ENCODE results near the gene ANKRD52. TPM values are rescaled to one million over a fixed set of nuclear protein-coding genes. Genes with fewer than 3 reads are reported as not detected.

ANKRD52 gene
- total RNA-seq (2013; cell fraction: nucleolus; rRNA removed): 24.3 and 27.1 TPM in 2 replicates
- 7.9 and 8.1 TPM in 2 replicates for total RNA-seq (2014; rRNA removed)
- total RNA-seq (2014; rRNA removed; fragmentation: Illumina TruSeq; extraction: Trizol): 6.3 and 7.5 TPM in 2 replicates
- 49.7 and 52.3 TPM in 2 replicates for total RNA-seq (2021)
- 6.4 TPM for polyA plus RNA-seq (2011; ENCODE audit: low read depth)
- polyA plus RNA-seq (2011; rRNA removed): 4.7 and 11.7 TPM in 2 replicates
- 14.7 and 16.1 TPM in 2 replicates for polyA plus RNA-seq (2011; cell fraction: cytosol; rRNA removed)
- 29.4 and 42.3 TPM in 2 replicates for polyA plus RNA-seq (2011; cell fraction: nucleus; rRNA removed)
- 11.3 and 15.0 TPM in 2 replicates for polyA plus RNA-seq (2012)
- 17.7 and 24.0 TPM in 2 replicates for polyA plus RNA-seq (2014; fragmentation: Illumina TruSeq; extraction: Trizol)
- polyA plus RNA-seq (2014; fragmentation: Nextera tagmentation; extraction: Ambion mirVana): 1 to 10 TPM in 1 of 2 experiments, under 1 TPM in 1; 0.90 to 1.2 TPM
- 20.6 and 23.9 TPM in 2 replicates for polyA plus RNA-seq (2014; rRNA removed)
- polyA plus RNA-seq (2016; fragmentation: Nextera tagmentation; extraction: Ambion mirVana): 10 to 100 TPM; 50.6 to 55.3 TPM
- polyA minus RNA-seq (2011; rRNA and poly(A)+ RNA removed): 21.0 TPM in 2 replicates
- polyA minus RNA-seq (2011; cell fraction: cytosol; rRNA and poly(A)+ RNA removed): 13.9 and 14.7 TPM in 2 replicates
- polyA minus RNA-seq (2011; cell fraction: nucleus; rRNA and poly(A)+ RNA removed): 8.8 and 13.4 TPM in 2 replicates
- Bru-seq, nascent RNA: percentile 72 among the genes with signal in this experiment
- BruChase-seq, experiment 1, labeled RNA remaining after a 6-hour chase: percentile 94 among the genes with signal in this experiment
- BruChase-seq, experiment 2, labeled RNA remaining after a 2-hour chase: percentile 91 among the genes with signal in this experiment
- long read RNA-seq, experiment 1, partial matches to known transcripts: 1 of 1 reads
- long read RNA-seq, experiment 1, other reads (novel, unspliced or antisense): 0 of 1 reads
- long read RNA-seq, experiment 2, partial matches to known transcripts: 1 of 1 reads
- long read RNA-seq, experiment 2, other reads (novel, unspliced or antisense): 0 of 1 reads

GRCh38 chr12:56258068-56258819 is at the start of gene ANKRD52:
Gene ANKRD52, minus strand, starts transcription at chr12:56258384. Its CDS starts 115 bp downstream, at chr12:56258269.
- in situ Hi-C loops (cut with MboI): no loop called here
- H3K4me1 ChIP-seq (ENCODE audit: control insufficient read depth, insufficient read depth, low read length): peaks cover 7% of the 10 kb centered on the region
- no peaks in the 10 kb centered on the region for H4K20me1 ChIP-seq (ENCODE audit: control insufficient read depth, insufficient read depth)
- 1% methylated on average over 32 of the region's 78 CpGs for WGBS (ENCODE audit: insufficient coverage, insufficient replicate concordance, low lambda C conversion rate, missing lambda C conversion rate)
- ChIA-PET RAD21 (ENCODE audit: unreplicated experiment) (interaction anchor here (0.6 to 2.8 kb wide), 9 partner anchors 32 to 291 kb away, joined by 3 to 12 read pairs (median 4); partner anchors contain the start of genes CNPY2, CS, RNF41 and SMARCC2), POLR2A (interaction anchor here (0.5 to 1.7 kb wide), 8 partner anchors 17 to 140 kb away, joined by 3 to 8 read pairs (median 4); partner anchors contain the start of genes ESYT1, RNF41 and ZC3H10), SMC1A (ENCODE audit: uncharacterized antibody, unreplicated experiment) (interaction anchor here (0.7 to 1.4 kb wide), 4 partner anchors 14 to 205 kb away, joined by 3 to 5 read pairs (median 4); partner anchors contain the start of gene RNF41), CTCF (interaction anchor here (0.7 to 3.5 kb wide), 21 partner anchors 8 to 319 kb away, joined by 3 to 25 read pairs (median 4); partner anchors contain the start of genes CNPY2, COQ10A, IL23A and RNF41)
- H3K36me3 ChIP-seq (ENCODE audit: control insufficient read depth in 2 of 2, insufficient read depth in 2 of 2, low read length in 1 of 2): peaks cover 1 to 10% of the 10 kb centered on the region in 2 experiments
- H3K27ac ChIP-seq (ENCODE audit: control insufficient read depth, insufficient read depth): peak within 1 kb of the TSS; percentile 73
- ATAC-seq: peak; percentile 98
- no peak for FAIRE-seq
- H3K4me3 ChIP-seq: peak within 1 kb of the TSS; percentile 95
- intact Hi-C loops (cut with micrococcal nuclease; ENCODE audit: unreplicated experiment): loop anchor here (2.0 kb wide), 2 partner anchors 131 to 139 kb away; partner anchors contain the start of gene ZC3H10
- H3K79me2 ChIP-seq (ENCODE audit: control insufficient read depth, insufficient read depth, low read length): peaks cover 11% of the 10 kb centered on the region
- DNase-seq (ENCODE audit: low read depth, low spot score): no peak
- no peaks in the 10 kb centered on the region for H3K9me3 ChIP-seq (replicated peaks; ENCODE audit: control insufficient read depth, insufficient read depth, low read length)
- peak within 1 kb of the TSS; percentile 99 for H2AFZ ChIP-seq (ENCODE audit: control insufficient read depth, low read depth, low read length)
- no peaks in the 10 kb centered on the region for H3K27me3 ChIP-seq (replicated peaks in 1 of 2; ENCODE audit: control insufficient read depth in 2 of 2, insufficient read depth in 2 of 2, low read length in 1 of 2)
- peak within 1 kb of the TSS; percentile 91 for H3K4me2 ChIP-seq (ENCODE audit: control insufficient read depth, insufficient read depth)
- peak within 1 kb of the TSS; percentile 80 for H3K9ac ChIP-seq (ENCODE audit: control insufficient read depth, insufficient read depth, low read length)
- BruUV-seq (replicated peaks): no TSS peak
- no peak for TF ChIP-seq STAT3 (IDR thresholded peaks at IDR 0.05; ENCODE audit: low read depth, low read length)
- no peak for TF ChIP-seq SIX5 (IDR thresholded peaks at IDR 0.05; ENCODE audit: low read depth, low read length, severe bottlenecking)
- peak; percentile 57; the same call in 1 of the 2 replicates for TF ChIP-seq ZNF207 (IDR thresholded peaks at IDR 0.05; ENCODE audit: borderline replicate concordance)
- no peak for TF ChIP-seq CUX1 (IDR thresholded peaks at IDR 0.05; ENCODE audit: insufficient replicate concordance, low read depth, low read length)
- peak; percentile 82 for TF ChIP-seq YY1 (IDR thresholded peaks at IDR 0.05; ENCODE audit: low read depth, low read length)
- no peak; the same call in 2 of the 3 replicates for TF ChIP-seq POU2F2 (IDR thresholded peaks at IDR 0.05; ENCODE audit: borderline replicate concordance, low read depth, low read length)
- TF ChIP-seq MAX (IDR thresholded peaks at IDR 0.05; ENCODE audit: low read depth, low read length): no peak; the same call in 1 of the 2 replicates
- 0 out of 2 replicates have a peak, but pooled peaks have one; percentile 45 for TF ChIP-seq STAT1 (conservative IDR thresholded peaks at IDR 0.05)
- no peak for TF ChIP-seq NR2C2 (IDR thresholded peaks at IDR 0.05; ENCODE audit: borderline replicate concordance, control insufficient read depth, insufficient read length, low read depth)
- TF ChIP-seq TAF1 (IDR thresholded peaks at IDR 0.05; ENCODE audit: borderline replicate concordance, low read depth, low read length): no peak; the same call in 1 of the 2 replicates
- peak in 1 of 2 experiments; percentile 55; a peak in 1 of 3 replicates for TF ChIP-seq EGR1 (IDR thresholded peaks at IDR 0.05; ENCODE audit: borderline replicate concordance in 1 of 2, low read depth in 2 of 2, low read length in 2 of 2)
- peak; percentile 38 for TF ChIP-seq KLF5 (IDR thresholded peaks at IDR 0.05; ENCODE audit: partially characterized antibody)

Measured in GM12878 (cell line).